Measurements from ENCODE around the gene RCVRN. TPM values are rescaled to one million over a fixed set of nuclear protein-coding genes. Genes with fewer than 3 reads are reported as not detected.

RCVRN gene
- total RNA-seq, 4 donors from 2014 or later: 0.88 TPM; not detected in 3

DNA sequence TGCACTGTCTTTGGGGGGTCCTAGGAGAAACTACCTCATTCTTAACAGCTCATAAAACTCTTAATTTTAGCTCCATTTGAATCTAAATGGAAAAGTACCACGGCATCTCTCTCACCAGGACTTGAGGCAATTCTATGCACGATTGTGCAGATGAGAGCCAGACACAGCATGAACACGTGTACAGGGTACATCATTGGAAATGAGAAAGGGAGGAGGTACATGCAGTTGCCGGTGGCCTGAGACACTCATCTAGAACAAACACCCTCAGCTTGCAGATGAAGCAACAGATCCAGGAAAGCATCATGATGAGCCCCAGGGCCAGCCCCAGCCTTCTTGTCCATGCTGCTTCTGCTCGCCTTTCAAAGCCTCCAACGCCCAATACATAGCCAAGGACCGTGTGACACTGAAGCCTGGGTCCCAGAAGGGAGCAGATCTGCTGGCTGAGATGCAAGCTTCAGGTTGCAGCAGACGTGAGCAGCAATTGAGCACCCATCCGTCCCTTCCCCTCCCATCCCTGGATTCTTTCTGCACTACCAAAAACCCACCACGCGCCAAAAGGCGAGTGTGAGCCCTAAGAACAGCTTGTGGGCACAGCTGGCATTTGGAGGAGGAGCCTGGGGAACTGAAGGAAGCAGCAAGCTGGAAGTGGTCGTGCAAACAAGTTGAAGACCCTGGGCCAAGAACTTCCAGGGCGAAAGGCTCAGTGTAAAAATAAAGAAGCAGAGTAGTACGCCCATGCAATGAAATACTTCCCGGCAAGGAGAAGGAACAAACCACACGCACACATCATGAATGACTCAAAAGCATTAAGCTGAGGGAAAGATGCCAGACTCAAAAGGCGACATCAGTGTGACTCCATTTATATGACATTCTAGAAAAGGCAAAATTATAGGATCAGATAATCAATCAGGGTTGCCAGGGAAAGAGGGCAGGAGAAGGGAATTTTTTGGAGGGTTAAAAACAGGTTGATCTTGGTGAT, 7.3 kb upstream of the RCVRN start:
- H3K36me3 ChIP-seq: no peaks in the 10 kb centered on the region
- H3K27ac ChIP-seq: no peak overlapping the region
- no peak for DNase-seq
- TF ChIP-seq POLR2A (IDR thresholded peaks at IDR 0.05): no peak
- TF ChIP-seq, protein P1, sequence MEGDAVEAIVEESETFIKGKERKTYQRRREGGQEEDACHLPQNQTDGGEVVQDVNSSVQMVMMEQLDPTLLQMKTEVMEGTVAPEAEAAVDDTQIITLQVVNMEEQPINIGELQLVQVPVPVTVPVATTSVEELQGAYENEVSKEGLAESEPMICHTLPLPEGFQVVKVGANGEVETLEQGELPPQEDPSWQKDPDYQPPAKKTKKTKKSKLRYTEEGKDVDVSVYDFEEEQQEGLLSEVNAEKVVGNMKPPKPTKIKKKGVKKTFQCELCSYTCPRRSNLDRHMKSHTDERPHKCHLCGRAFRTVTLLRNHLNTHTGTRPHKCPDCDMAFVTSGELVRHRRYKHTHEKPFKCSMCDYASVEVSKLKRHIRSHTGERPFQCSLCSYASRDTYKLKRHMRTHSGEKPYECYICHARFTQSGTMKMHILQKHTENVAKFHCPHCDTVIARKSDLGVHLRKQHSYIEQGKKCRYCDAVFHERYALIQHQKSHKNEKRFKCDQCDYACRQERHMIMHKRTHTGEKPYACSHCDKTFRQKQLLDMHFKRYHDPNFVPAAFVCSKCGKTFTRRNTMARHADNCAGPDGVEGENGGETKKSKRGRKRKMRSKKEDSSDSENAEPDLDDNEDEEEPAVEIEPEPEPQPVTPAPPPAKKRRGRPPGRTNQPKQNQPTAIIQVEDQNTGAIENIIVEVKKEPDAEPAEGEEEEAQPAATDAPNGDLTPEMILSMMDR (IDR thresholded peaks at IDR 0.05): no peak
- intact Hi-C loops (cut with DNase I; ENCODE audit: low total_unique reads): no loop called here
- H3K4me1 ChIP-seq: no peaks in the 10 kb centered on the region
- H3K9me3 ChIP-seq: no peaks in the 10 kb centered on the region
- H3K27me3 ChIP-seq: no peaks in the 10 kb centered on the region
- no peak overlapping the region for H3K4me3 ChIP-seq

DNA sequence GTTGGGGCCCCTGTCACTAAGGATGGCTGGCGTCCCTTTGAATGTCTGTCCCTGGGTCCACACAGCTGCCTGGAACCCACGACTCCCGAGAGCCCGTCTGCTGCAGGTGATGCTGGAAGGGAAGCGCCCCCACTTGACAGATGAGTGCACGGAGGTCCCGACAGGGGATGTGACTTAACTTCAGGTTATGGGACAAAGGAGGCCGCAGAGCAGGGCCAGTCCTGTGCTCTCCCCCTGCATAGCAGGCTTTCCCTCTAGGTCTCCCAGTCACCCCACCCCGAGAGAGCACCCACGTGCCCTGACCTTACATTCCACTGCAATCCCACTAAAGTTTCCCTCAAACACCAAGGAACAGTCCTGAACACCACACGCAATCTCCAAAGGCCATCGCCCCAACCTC, 6.0 kb upstream of the RCVRN start:
- no peaks in the 10 kb centered on the region for H3K27me3 ChIP-seq
- H3K4me1 ChIP-seq: no peaks in the 10 kb centered on the region
- no peak overlapping the region for H3K27ac ChIP-seq
- no peaks in the 10 kb centered on the region for H3K9me3 ChIP-seq
- no peak overlapping the region for H3K4me3 ChIP-seq
- TF ChIP-seq, protein P1 (IDR thresholded peaks at IDR 0.05): no peak
- TF ChIP-seq POLR2A (IDR thresholded peaks at IDR 0.05): no peak
- H3K36me3 ChIP-seq: no peaks in the 10 kb centered on the region
- no peak for DNase-seq
- intact Hi-C loops (cut with DNase I; ENCODE audit: low total_unique reads): no loop called here

DNA sequence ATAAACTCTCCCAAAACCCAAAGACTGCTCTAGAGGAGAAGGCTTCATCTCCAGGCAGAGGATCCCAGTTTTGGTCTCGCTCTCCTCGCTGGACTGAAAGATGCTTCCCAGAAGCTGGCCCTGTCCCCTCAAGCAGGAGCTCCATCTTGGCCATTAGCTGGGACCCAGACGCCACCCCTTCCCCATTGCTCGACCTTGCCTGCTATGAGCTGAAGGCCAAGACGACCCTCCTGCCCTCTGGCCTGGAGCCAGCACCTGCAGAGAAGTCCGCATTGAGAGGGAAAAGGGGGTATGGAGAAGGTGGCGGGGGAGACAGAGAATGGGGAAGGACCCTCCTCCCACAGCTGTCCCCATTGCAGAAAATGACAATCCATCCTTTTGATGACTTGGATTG, 3.6 kb upstream of the RCVRN start:
- intact Hi-C loops (cut with DNase I; ENCODE audit: low total_unique reads): no loop called here
- no peak for DNase-seq
- Histone ChIP-seq H3K27ac (no peak overlapping the region), H3K4me3 (no peak overlapping the region), H3K9me3 (no peaks in the 10 kb centered on the region), H3K4me1 (no peaks in the 10 kb centered on the region), H3K27me3 (no peaks in the 10 kb centered on the region), H3K36me3 (no peaks in the 10 kb centered on the region)
- no peak for TF ChIP-seq POLR2A (IDR thresholded peaks at IDR 0.05)
- TF ChIP-seq, protein P1 (IDR thresholded peaks at IDR 0.05): no peak

DNA sequence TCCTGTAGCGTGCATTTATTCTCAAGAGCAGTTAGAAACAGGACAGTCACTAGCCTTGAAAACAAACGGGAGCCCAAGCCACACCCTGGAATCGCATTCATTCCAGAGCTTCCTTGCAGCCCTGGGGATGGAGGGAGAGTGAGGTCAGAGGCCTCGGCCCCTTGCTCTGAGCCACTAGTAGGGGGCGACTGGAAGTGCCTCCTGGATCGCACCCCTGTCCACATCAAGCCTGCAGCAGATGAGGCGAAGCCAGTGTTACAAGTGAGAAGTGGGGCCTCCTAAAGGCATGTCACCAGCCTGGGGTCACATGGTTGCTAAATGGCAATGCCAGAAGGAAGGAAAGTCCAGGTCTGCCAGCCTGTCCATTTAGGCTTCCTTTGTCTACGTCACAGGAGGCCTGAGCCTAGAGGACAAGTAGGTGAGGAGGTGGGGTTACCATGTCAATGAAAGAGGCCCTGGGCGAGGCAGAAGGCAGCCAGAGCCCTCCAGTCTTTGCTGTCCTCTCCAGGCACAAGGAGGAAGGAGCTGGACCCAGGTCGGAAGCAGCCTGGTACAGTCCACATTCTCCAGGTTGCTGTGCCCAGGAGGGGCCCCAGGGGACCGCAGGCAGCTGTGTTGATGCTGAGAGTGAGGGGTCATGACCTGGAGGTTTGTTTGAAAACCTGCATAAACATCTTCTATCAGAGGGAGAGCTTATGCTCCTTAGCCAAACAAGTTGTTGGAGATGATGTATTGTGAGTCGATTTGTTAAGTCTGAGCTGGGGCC, 3.0 kb upstream of the RCVRN start:
- Histone ChIP-seq H3K27me3 (no peaks in the 10 kb centered on the region), H3K27ac (no peak overlapping the region), H3K4me3 (no peak overlapping the region), H3K36me3 (no peaks in the 10 kb centered on the region), H3K4me1 (no peaks in the 10 kb centered on the region), H3K9me3 (no peaks in the 10 kb centered on the region)
- TF ChIP-seq, protein P1 (IDR thresholded peaks at IDR 0.05): no peak
- no peak for TF ChIP-seq POLR2A (IDR thresholded peaks at IDR 0.05)
- intact Hi-C loops (cut with DNase I; ENCODE audit: low total_unique reads): no loop called here
- no peak for DNase-seq

DNA sequence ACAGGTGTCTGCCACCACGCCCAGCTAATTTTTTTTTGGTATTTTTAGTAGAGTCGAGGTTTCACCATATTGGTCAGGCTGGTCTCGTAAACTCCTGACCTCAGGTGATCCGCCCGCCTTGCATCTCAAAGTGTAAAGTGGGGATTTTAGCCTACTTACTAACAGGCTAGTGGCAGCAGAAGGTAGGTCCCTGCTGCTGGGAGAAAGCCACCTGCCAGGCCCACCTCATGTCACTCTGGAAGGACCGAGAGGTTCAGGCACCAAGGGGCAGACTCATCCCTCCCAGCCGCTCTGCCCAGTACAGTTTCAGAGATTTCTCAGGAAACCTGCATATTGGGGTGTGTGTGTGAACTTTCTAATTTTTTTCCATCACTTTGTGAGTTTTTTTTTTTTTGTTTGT, 2.1 kb upstream of the RCVRN start:
- Histone ChIP-seq H3K27ac (no peak overlapping the region), H3K36me3 (no peaks in the 10 kb centered on the region), H3K27me3 (no peaks in the 10 kb centered on the region), H3K9me3 (no peaks in the 10 kb centered on the region), H3K4me1 (no peaks in the 10 kb centered on the region), H3K4me3 (no peak overlapping the region)
- TF ChIP-seq POLR2A (IDR thresholded peaks at IDR 0.05): no peak
- TF ChIP-seq, protein P1 (IDR thresholded peaks at IDR 0.05): no peak
- intact Hi-C loops (cut with DNase I; ENCODE audit: low total_unique reads): no loop called here
- no peak for DNase-seq

All from uterus (tissue), 4 donors.